ENCODE measurements around the gene PPIF.
A peak's percentile ranks its signal among the peaks of the same experiment; 100 is the strongest.

- TF ChIP-seq CTCF (IDR thresholded peaks at IDR 0.05; ENCODE audit: insufficient read depth, low read length) (peak; percentile 73), REST (IDR thresholded peaks at IDR 0.05; ENCODE audit: insufficient replicate concordance, low read depth) (peak; percentile 55), POLR2AphosphoS5 (IDR thresholded peaks at IDR 0.05; ENCODE audit: low read depth) (peak; percentile 92)
These were observed at the start of gene PPIF for GRCh38 chr10:79347226-79347893.

Data from HL-60 (cell line).